Trophoblast cell (in vitro differentiated cells and primary cell): ENCODE data around the gene RNF113B.
A peak's percentile ranks its signal among the peaks of the same experiment; 100 is the strongest.

Experiments
- DNase-seq, 2 donors: peaks; one replicate each; pipeline ENCODE4 v3.0.0-alpha.2; 2016
- H2AFZ ChIP-seq: 2 replicates; pipeline ENCODE4 v1.6.1; 2013; ENCODE audit warnings: low read length, moderate library complexity, mild to moderate bottlenecking; ENCODE audit not compliant: insufficient read depth, poor library complexity
- H2AK5ac ChIP-seq: 2 replicates; pipeline ENCODE4 v1.6.1; 2013; ENCODE audit warnings: mild to moderate bottlenecking, low read length
- H2BK120ac ChIP-seq: 2 replicates; pipeline ENCODE4 v1.6.1; 2013; ENCODE audit warnings: low read length, mild to moderate bottlenecking, moderate library complexity; ENCODE audit not compliant: insufficient read depth, poor library complexity
- H2BK12ac ChIP-seq: 2 replicates; pipeline ENCODE4 v1.6.1; 2013; ENCODE audit warnings: mild to moderate bottlenecking, low read length, moderate library complexity
- H2BK5ac ChIP-seq: 2 replicates; pipeline ENCODE4 v1.6.1; 2013; ENCODE audit warnings: low read length, low read depth, moderate library complexity, mild to moderate bottlenecking; ENCODE audit not compliant: poor library complexity
- H3K14ac ChIP-seq: 2 replicates; pipeline ENCODE4 v1.6.1; 2013; ENCODE audit warnings: mild to moderate bottlenecking, low read length
- H3K18ac ChIP-seq: 2 replicates; pipeline ENCODE4 v1.6.1; 2013; ENCODE audit warnings: mild to moderate bottlenecking, low read length
- H3K23ac ChIP-seq: 2 replicates; pipeline ENCODE4 v1.6.1; 2013; ENCODE audit warnings: low read length
- H3K27ac ChIP-seq: 2 replicates; pipeline ENCODE4 v1.5.1; 2013; ENCODE audit warnings: low read depth, mild to moderate bottlenecking, inconsistent platforms, low read length, moderate library complexity
- H3K27me3 ChIP-seq: 2 replicates; pipeline ENCODE4 v1.6.1; 2013; ENCODE audit warnings: inconsistent platforms, mild to moderate bottlenecking, low read length, moderate library complexity; ENCODE audit not compliant: insufficient read depth
- H3K36me3 ChIP-seq, 2 experiments: 1 replicate in 1 of 2; 2 replicates in 1 of 2; pipeline ENCODE4 v1.6.1; 2013; ENCODE audit warnings: low read length in 2 of 2, mild to moderate bottlenecking in 2 of 2, moderate library complexity in 1 of 2; ENCODE audit not compliant: insufficient read depth in 2 of 2, control insufficient read depth in 1 of 2
- H3K4ac ChIP-seq: 2 replicates; pipeline ENCODE4 v1.6.1; 2013; ENCODE audit warnings: low read depth, mild to moderate bottlenecking, low read length, moderate library complexity
- H3K4me1 ChIP-seq, 2 experiments: 1 replicate in 1 of 2; 2 replicates in 1 of 2; pipeline ENCODE4 v1.6.1; 2013; ENCODE audit warnings: low read length in 2 of 2, mild to moderate bottlenecking in 2 of 2, moderate library complexity in 1 of 2; ENCODE audit not compliant: insufficient read depth in 2 of 2, control insufficient read depth in 1 of 2
- H3K4me2 ChIP-seq: 2 replicates; pipeline ENCODE4 v1.6.1; 2013; ENCODE audit warnings: inconsistent platforms, mild to moderate bottlenecking, low read length, moderate library complexity
- H3K4me3 ChIP-seq: 2 replicates; pipeline ENCODE4 v1.5.1; 2013; ENCODE audit warnings: mild to moderate bottlenecking, low read depth, low read length, inconsistent platforms
- H3K79me1 ChIP-seq: one replicate; pipeline ENCODE4 v1.6.1; 2013; ENCODE audit warnings: low read length
- H3K79me2 ChIP-seq: 2 replicates; pipeline ENCODE4 v1.6.1; 2013; ENCODE audit warnings: low read length, mild to moderate bottlenecking; ENCODE audit not compliant: control insufficient read depth, insufficient read depth, poor library complexity
- H3K9ac ChIP-seq: 2 replicates; pipeline ENCODE4 v1.6.1; 2013; ENCODE audit warnings: mild to moderate bottlenecking, low read length
- H3K9me3 ChIP-seq: 2 replicates; pipeline ENCODE4 v1.6.1; 2013; ENCODE audit warnings: low read depth, mild to moderate bottlenecking, control low read depth, inconsistent platforms, low read length; ENCODE audit not compliant: insufficient read depth
- H4K12ac ChIP-seq: 2 replicates; pipeline ENCODE4 v1.6.1; 2013; ENCODE audit warnings: low read depth, mild to moderate bottlenecking, low read length, moderate library complexity
- H4K8ac ChIP-seq: 2 replicates; pipeline ENCODE4 v1.6.1; 2013; ENCODE audit warnings: low read depth, mild to moderate bottlenecking, low read length, moderate library complexity
- H4K91ac ChIP-seq: one replicate; pipeline ENCODE4 v1.6.1; 2013; ENCODE audit warnings: low read depth, mild to moderate bottlenecking, low read length, moderate library complexity
- WGBS: extraction: QIAGEN DNeasy Blood & Tissue Kit; methylation state at CpG from one replicate; pipeline ENCODE4 v1.1.7; 2013; ENCODE audit warnings: missing lambda C conversion rate; ENCODE audit not compliant: insufficient read length, insufficient coverage; ENCODE audit errors: extremely low coverage; 5-methylcytosine and 5-hydroxymethylcytosine counted together

Gene RNF113B

GRCh38 chr13:98223741-98224140, 46.7 kb upstream of the RNF113B start:
- Histone ChIP-seq H2AFZ (no peak overlapping the region), H3K4me3 (no peak overlapping the region), H2BK5ac (no peak overlapping the region), H3K18ac (no peak overlapping the region), H3K23ac (no peak overlapping the region), H2AK5ac (no peak overlapping the region), H2BK120ac (no peak overlapping the region), H3K36me3 (peaks cover 2% of the 10 kb centered on the region in 2 experiments), H3K4me2 (no peak overlapping the region), H3K79me1 (peaks cover 2% of the 10 kb centered on the region), H3K27me3 (no peaks in the 10 kb centered on the region), H3K9ac (no peak overlapping the region), H3K14ac (no peak overlapping the region), H3K9me3 (no peaks in the 10 kb centered on the region), H4K12ac (no peak overlapping the region), H4K8ac (no peak overlapping the region), H3K4me1 (peaks cover 1 to 6% of the 10 kb centered on the region in 2 experiments), H3K79me2 (no peaks in the 10 kb centered on the region), H2BK12ac (no peak overlapping the region), H3K27ac (no peak overlapping the region), H3K4ac (no peak overlapping the region), H4K91ac (no peak overlapping the region)
- DNase-seq: no peak

DNA sequence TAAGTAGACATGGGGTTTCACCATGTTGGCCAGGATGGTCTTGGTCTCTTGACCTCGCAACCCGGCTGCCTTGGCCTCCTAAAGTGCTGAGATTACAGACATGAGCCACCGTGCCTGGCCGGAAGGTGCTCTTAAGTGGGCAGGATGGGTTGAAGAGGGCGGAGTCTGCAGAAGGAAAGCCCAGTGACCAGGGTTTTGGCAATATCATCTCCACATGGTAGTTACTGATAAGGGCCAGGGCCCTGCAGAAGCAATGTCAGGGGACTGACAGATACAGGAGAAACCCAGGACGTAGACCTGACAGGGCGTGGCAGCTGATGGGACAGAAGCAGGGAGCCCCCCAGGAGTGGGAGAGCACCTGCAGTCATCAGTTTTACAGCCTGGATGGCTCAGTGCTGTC, 45.7 kb upstream of the RNF113B start:
- Histone ChIP-seq H4K8ac (no peak overlapping the region), H3K9me3 (no peaks in the 10 kb centered on the region), H3K23ac (no peak overlapping the region), H2BK5ac (no peak overlapping the region), H3K36me3 (peaks cover 2% of the 10 kb centered on the region in 2 experiments), H2AFZ (no peak overlapping the region), H3K4ac (no peak overlapping the region), H3K4me1 (peaks cover 1 to 6% of the 10 kb centered on the region in 2 experiments), H3K4me2 (no peak overlapping the region), H3K4me3 (no peak overlapping the region), H3K27me3 (no peaks in the 10 kb centered on the region), H3K14ac (no peak overlapping the region), H3K9ac (no peak overlapping the region), H2BK120ac (no peak overlapping the region), H3K18ac (peak overlapping the region; percentile 17), H4K91ac (no peak overlapping the region), H4K12ac (no peak overlapping the region), H3K79me1 (peaks cover 2% of the 10 kb centered on the region), H3K27ac (no peak overlapping the region), H3K79me2 (no peaks in the 10 kb centered on the region), H2BK12ac (no peak overlapping the region), H2AK5ac (no peak overlapping the region)
- no peak for DNase-seq
- WGBS: no CpG with 5 or more reads among the region's 7 CpGs

- H3K14ac ChIP-seq: no peak overlapping the region
- WGBS: no CpG with 5 or more reads among the region's 5 CpGs
- H3K79me1 ChIP-seq: peaks cover 2% of the 10 kb centered on the region
- H2BK5ac ChIP-seq: no peak overlapping the region
- H3K23ac ChIP-seq: no peak overlapping the region
- no peaks in the 10 kb centered on the region for H3K27me3 ChIP-seq
- H2AFZ ChIP-seq: no peak overlapping the region
- no peak overlapping the region for H4K12ac ChIP-seq
- no peaks in the 10 kb centered on the region for H3K79me2 ChIP-seq
- DNase-seq: no peak
- H4K91ac ChIP-seq: no peak overlapping the region
- H3K18ac ChIP-seq: no peak overlapping the region
- H3K4ac ChIP-seq: no peak overlapping the region
- H3K36me3 ChIP-seq: peaks cover 8% of the 10 kb centered on the region in 2 experiments
- no peak overlapping the region for H2BK120ac ChIP-seq
- H2AK5ac ChIP-seq: no peak overlapping the region
- no peaks in the 10 kb centered on the region for H3K9me3 ChIP-seq
- peak overlapping the region; percentile 12 for H2BK12ac ChIP-seq
- no peak overlapping the region for H3K4me2 ChIP-seq
- H3K27ac ChIP-seq: no peak overlapping the region
- no peak overlapping the region for H3K9ac ChIP-seq
- no peak overlapping the region for H4K8ac ChIP-seq
- no peak overlapping the region for H3K4me3 ChIP-seq
- peaks cover 1 to 6% of the 10 kb centered on the region in 2 experiments for H3K4me1 ChIP-seq
Measured at GRCh38 chr13:98222081-98222554, 45.0 kb upstream of the RNF113B start.

DNA sequence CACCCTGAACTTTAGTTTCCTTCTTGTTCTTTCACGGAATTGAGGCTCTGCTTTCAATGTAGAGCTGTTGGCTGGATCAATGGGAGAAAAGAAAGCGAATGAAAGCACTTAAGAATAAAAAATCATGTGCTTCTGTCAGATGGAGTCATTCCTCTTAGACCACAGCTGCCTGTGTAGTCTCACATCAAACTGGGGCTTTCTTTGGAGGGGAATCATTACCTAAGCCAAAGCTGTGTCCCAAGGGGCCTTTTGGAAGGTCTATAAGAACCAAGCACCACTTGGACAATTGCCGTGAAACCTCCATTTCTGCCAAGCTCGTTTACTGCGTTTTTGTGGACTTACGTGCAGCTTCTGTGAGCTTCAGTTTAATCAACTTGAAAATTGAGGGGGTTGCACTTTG, 44.2 kb upstream of the RNF113B start:
- Histone ChIP-seq H3K27me3 (no peaks in the 10 kb centered on the region), H3K4me3 (no peak overlapping the region), H4K12ac (no peak overlapping the region), H3K79me1 (peaks cover 2% of the 10 kb centered on the region), H3K79me2 (no peaks in the 10 kb centered on the region), H2BK120ac (no peak overlapping the region), H3K36me3 (peaks cover 8 to 9% of the 10 kb centered on the region in 2 experiments), H3K14ac (no peak overlapping the region), H4K91ac (no peak overlapping the region), H2BK12ac (no peak overlapping the region), H3K4me2 (no peak overlapping the region), H3K9ac (no peak overlapping the region), H3K27ac (no peak overlapping the region), H3K18ac (no peak overlapping the region), H4K8ac (no peak overlapping the region), H3K9me3 (no peaks in the 10 kb centered on the region), H2AFZ (no peak overlapping the region), H2AK5ac (no peak overlapping the region), H3K4me1 (peaks cover 1 to 6% of the 10 kb centered on the region in 2 experiments), H3K23ac (no peak overlapping the region), H2BK5ac (no peak overlapping the region), H3K4ac (no peak overlapping the region)
- no CpG with 5 or more reads among the region's 6 CpGs for WGBS
- no peak for DNase-seq
